MCF 10A (cell line): Measurements from ENCODE around the gene DDX20. TPM values are rescaled to one million over a fixed set of nuclear protein-coding genes. Genes with fewer than 3 reads are reported as not detected.

ENCODE experiments used
- BruUV-seq: library from RNA; stranded (reverse); fragments of 400-500 nt; replicated peaks from 2 replicates; lab custom pipeline; 2021; lab: Mats Ljungman, UMichigan
- CTCF ChIA-PET: fragments of 300-600 bp; sonication (Branson Sonifier 250); formaldehyde crosslinking; extraction: SDS; loops from one replicate; lab custom pipeline; 2021; ENCODE audit warnings: antibody characterized with exemption, inconsistent platforms; lab: Yijun Ruan, JAX
- POLR2A ChIA-PET: fragments of 300-600, 350-650 bp; sonication (Branson Sonifier 250); formaldehyde crosslinking; extraction: SDS; loops from one replicate; lab custom pipeline; 2020; ENCODE audit warnings: antibody characterized with exemption, inconsistent platforms; lab: Yijun Ruan, JAX
- DNase-seq: peaks from one replicate; pipeline ENCODE4 v3.0.0-alpha.2; 2018; ENCODE audit not compliant: unreplicated experiment
- H3K27ac Mint-ChIP-seq: one replicate; pipeline ENCODE4 v1.8.0; 2022; ENCODE audit warnings: mild to moderate bottlenecking, low read depth, mixed read lengths; ENCODE audit not compliant: unreplicated experiment
- H3K27me3 Mint-ChIP-seq: one replicate; pipeline ENCODE4 v1.8.0; 2022; ENCODE audit warnings: mixed read lengths; ENCODE audit not compliant: insufficient read depth, unreplicated experiment
- H3K36me3 Mint-ChIP-seq: one replicate; pipeline ENCODE4 v1.8.0; 2022; ENCODE audit warnings: mild to moderate bottlenecking, moderate library complexity, mixed read lengths; ENCODE audit not compliant: insufficient read depth, unreplicated experiment
- H3K4me1 Mint-ChIP-seq: one replicate; pipeline ENCODE4 v1.8.0; 2022; ENCODE audit warnings: mixed read lengths; ENCODE audit not compliant: insufficient read depth, unreplicated experiment
- H3K4me3 Mint-ChIP-seq: one replicate; pipeline ENCODE4 v1.8.0; 2022; ENCODE audit warnings: mild to moderate bottlenecking, moderate library complexity, mixed read lengths; ENCODE audit not compliant: unreplicated experiment
- H3K9me3 Mint-ChIP-seq: one replicate; pipeline ENCODE4 v1.8.0; 2022; ENCODE audit warnings: mixed read lengths; ENCODE audit not compliant: unreplicated experiment
- intact Hi-C: fragments of 100-400 bp; cut with micrococcal nuclease; formaldehyde crosslinking; loops from 2 replicates; pipeline ENCODE4 v1.14.1; 2022
- total RNA-seq: library from RNA; stranded (reverse); gene quantifications from 2 replicates; pipeline ENCODE4 v1.2.3, GENCODE V29; 2022
- TF ChIP-seq, protein P1 (sequence below): fragments of 200-600 bp; IDR thresholded peaks from one replicate; pipeline ENCODE4 v1.8.0; 2022; ENCODE audit warnings: antibody characterized with exemption, mild to moderate bottlenecking; ENCODE audit not compliant: unreplicated experiment

DDX20 gene
- total RNA-seq, 1 experiment from 2014 or later, result 14.8 TPM

DNA sequence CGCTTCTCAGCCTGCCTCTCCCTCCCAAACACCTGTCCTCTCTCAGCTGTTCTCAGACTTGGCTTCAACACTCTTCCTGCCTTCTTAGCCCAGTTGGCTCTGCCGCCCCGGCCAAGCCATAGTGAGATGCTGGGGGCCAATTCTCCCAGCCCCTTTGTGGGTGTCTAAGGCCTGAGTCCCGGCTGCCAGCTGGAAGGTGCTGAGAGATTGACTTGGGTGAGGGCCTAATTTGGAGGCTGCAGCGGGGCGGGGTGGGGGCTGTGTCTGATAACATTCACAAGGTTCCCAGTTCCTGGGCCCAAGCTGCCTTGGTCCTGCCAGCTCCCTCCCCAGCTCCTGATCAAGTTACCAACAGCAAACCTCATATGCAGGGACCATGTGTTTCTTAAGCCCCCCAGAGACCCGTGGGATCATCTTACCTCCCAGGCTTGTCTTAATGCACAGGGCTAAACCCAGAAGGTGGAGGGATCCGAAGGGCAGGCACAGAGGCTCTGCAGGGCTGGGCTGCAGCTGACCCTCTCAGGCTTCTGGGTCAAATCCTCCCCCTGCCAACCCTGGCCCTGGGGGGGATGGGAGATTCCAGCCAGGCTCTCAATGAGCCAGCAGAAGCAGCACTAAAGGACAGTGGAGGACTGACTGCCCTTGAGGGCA lies 26.3 kb upstream of the DDX20 start:
- no peak for DNase-seq
- Mint-ChIP-seq H3K36me3 (no peaks in the 10 kb centered on the region), H3K4me3 (no peak overlapping the region), H3K9me3 (no peaks in the 10 kb centered on the region), H3K27ac (no peak overlapping the region), H3K27me3 (no peaks in the 10 kb centered on the region), H3K4me1 (no peaks in the 10 kb centered on the region)
- POLR2A ChIA-PET, result interaction anchor here (0.6 to 1.0 kb wide), 2 partner anchors 9 to 645 kb away, joined by 3 read pairs; no protein-coding TSS in a partner anchor
- CTCF ChIA-PET, result interaction anchor here (0.6 to 3.8 kb wide), 6 partner anchors 9 to 40 kb away, joined by 3 to 32 read pairs (median 4); no protein-coding TSS in a partner anchor
- intact Hi-C loops, result no loop called here
- TF ChIP-seq, protein P1, sequence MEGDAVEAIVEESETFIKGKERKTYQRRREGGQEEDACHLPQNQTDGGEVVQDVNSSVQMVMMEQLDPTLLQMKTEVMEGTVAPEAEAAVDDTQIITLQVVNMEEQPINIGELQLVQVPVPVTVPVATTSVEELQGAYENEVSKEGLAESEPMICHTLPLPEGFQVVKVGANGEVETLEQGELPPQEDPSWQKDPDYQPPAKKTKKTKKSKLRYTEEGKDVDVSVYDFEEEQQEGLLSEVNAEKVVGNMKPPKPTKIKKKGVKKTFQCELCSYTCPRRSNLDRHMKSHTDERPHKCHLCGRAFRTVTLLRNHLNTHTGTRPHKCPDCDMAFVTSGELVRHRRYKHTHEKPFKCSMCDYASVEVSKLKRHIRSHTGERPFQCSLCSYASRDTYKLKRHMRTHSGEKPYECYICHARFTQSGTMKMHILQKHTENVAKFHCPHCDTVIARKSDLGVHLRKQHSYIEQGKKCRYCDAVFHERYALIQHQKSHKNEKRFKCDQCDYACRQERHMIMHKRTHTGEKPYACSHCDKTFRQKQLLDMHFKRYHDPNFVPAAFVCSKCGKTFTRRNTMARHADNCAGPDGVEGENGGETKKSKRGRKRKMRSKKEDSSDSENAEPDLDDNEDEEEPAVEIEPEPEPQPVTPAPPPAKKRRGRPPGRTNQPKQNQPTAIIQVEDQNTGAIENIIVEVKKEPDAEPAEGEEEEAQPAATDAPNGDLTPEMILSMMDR, result no peak
- no TSS peak for BruUV-seq

DNA sequence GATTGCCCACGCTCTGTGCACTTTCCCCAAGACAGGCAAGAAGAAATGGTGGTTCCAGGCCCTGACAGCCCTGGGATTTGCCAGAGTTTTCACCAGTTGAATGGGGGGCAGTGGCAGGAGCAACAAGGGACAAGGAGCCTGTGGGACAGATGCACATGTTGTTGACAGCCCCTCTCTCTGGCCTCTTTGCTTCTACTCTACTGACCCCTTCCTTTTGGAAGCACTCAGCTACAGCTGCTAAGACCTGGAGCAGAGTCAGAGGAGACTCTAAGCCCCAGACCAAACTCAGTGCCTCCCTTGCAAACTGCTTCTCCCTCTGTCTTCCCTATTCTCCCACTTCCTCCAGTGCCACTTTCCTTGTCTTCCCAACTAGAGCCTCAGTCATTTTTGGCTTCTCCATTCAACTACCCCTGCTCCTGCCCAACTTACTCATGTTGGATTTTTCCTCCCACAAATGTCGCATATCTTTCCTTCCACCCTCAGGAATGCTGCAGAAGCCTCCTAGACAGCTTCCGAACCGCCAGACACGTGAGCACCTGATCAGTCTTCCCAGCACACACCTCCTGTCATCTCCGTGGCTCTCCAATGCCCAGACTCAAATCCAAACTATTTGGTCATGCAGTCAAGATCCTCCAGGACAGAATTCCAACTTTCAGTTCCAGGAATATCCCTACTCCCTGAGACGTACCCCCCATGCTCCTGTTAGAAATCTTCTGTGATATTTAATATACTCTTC lies 25.6 kb upstream of the DDX20 start:
- DNase-seq, result no peak
- H3K27ac Mint-ChIP-seq, result no peak overlapping the region
- TF ChIP-seq, protein P1, result no peak
- ChIA-PET CTCF (interaction anchor here (0.9 to 1.0 kb wide), 2 partner anchors 8 to 39 kb away, joined by 3 to 5 read pairs; no protein-coding TSS in a partner anchor), POLR2A (interaction anchor here (1.0 kb wide), 1 partner anchor 8 kb away, joined by 3 read pairs; no protein-coding TSS in a partner anchor)
- no peaks in the 10 kb centered on the region for H3K36me3 Mint-ChIP-seq
- H3K9me3 Mint-ChIP-seq, result no peaks in the 10 kb centered on the region
- H3K27me3 Mint-ChIP-seq, result no peaks in the 10 kb centered on the region
- intact Hi-C loops, result no loop called here
- no peak overlapping the region for H3K4me3 Mint-ChIP-seq
- no peaks in the 10 kb centered on the region for H3K4me1 Mint-ChIP-seq
- no TSS peak for BruUV-seq

DNA sequence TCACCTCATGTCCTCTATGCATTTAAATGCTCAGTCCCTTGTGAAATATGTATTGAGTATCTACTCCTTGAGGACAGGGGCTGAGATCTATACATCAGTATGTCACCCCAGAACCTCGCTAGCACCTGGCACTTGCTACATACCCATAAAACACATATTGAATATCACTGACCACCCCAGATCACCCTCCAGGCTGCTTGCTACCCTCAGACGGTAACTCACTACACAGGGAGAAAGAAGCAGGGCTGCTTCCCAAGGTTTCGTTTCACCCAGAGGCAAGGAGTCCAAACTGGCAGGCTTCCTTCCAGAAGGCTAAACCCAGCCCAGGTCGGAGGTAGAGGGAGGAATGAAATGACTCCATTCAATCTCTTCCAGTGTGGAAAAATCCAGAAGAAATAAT lies 25.0 kb upstream of the DDX20 start:
- TF ChIP-seq, protein P1, result no peak
- H3K36me3 Mint-ChIP-seq, result no peaks in the 10 kb centered on the region
- intact Hi-C loops, result no loop called here
- H3K9me3 Mint-ChIP-seq, result no peaks in the 10 kb centered on the region
- ChIA-PET CTCF (interaction anchor here (0.6 to 9.9 kb wide), 3 partner anchors 15 to 253 kb away, joined by 4 to 94 read pairs (median 4); no protein-coding TSS in a partner anchor), POLR2A (no interaction called here)
- H3K4me1 Mint-ChIP-seq, result no peaks in the 10 kb centered on the region
- H3K27me3 Mint-ChIP-seq, result no peaks in the 10 kb centered on the region
- no peak overlapping the region for H3K27ac Mint-ChIP-seq
- DNase-seq, result no peak
- no peak overlapping the region for H3K4me3 Mint-ChIP-seq
- BruUV-seq, result no TSS peak

DNA sequence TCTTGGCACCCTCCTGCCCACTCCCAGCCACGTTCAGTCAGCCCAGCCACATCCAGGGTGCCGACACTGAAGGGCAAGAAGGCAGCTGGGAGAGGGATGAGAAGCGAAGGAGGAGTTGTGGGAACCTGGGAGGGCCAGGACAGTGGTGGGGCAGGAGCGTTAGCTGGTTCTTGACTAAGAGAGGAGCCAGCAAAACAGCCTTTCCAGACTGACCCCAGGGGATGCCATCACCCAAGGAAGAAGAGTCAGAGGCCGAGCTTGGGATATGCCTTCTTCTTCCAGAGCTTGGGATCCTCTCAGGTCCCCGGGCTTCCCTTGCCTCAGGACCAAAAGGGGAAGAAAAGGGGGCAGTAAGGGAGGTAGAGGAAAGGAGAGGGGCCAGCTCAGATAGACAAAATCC lies 23.7 kb upstream of the DDX20 start:
- CTCF ChIA-PET, result interaction anchor here (0.9 to 9.9 kb wide), 5 partner anchors 12 to 37 kb away, joined by 3 to 94 read pairs (median 5); no protein-coding TSS in a partner anchor
- intact Hi-C loops, result no loop called here
- no TSS peak for BruUV-seq

More for the DNA sequence above, 23.7 kb upstream of the DDX20 start:
- Mint-ChIP-seq H3K4me1 (no peaks in the 10 kb centered on the region), H3K27ac (no peak overlapping the region), H3K27me3 (no peaks in the 10 kb centered on the region), H3K9me3 (no peaks in the 10 kb centered on the region), H3K4me3 (no peak overlapping the region), H3K36me3 (no peaks in the 10 kb centered on the region)
- TF ChIP-seq, protein P1, result no peak
- POLR2A ChIA-PET, result no interaction called here
- DNase-seq, result no peak
